GM12878 (cell line): Measurements from ENCODE around the gene CIAO1.

Source experiments
- EGR1 ChIP-seq, 2 experiments: IDR thresholded peaks; 1 replicate in 1 of 2; 2 replicates in 1 of 2; pipeline ENCODE4 v1.6.1; 2011 to 2012; ENCODE audit warnings: low read depth in 2 of 2, low read length in 2 of 2, borderline replicate concordance in 1 of 2, mild to moderate bottlenecking in 1 of 2, moderate library complexity in 1 of 2
- EZH2 ChIP-seq: IDR thresholded peaks from 2 replicates; pipeline ENCODE4 v1.6.1; 2012; ENCODE audit warnings: low read depth, mild to moderate bottlenecking, control low read depth, inconsistent platforms, low read length, borderline replicate concordance; ENCODE audit not compliant: control insufficient read depth
- POLR2AphosphoS5 ChIP-seq: IDR thresholded peaks from 2 replicates; pipeline ENCODE4 v1.6.1; 2011; ENCODE audit warnings: mild to moderate bottlenecking, low read length, inconsistent platforms
- TCF12 ChIP-seq: IDR thresholded peaks from 2 replicates; pipeline ENCODE4 v1.6.1; 2011; ENCODE audit warnings: low read depth, mild to moderate bottlenecking, low read length
- ZZZ3 ChIP-seq: IDR thresholded peaks from 2 replicates; pipeline ENCODE4 v1.6.1; 2011; ENCODE audit warnings: low read depth; ENCODE audit not compliant: control insufficient read depth, insufficient read length
- TF ChIP-seq, protein P1 (sequence below): IDR thresholded peaks from 2 replicates; pipeline ENCODE4 v1.6.1; 2011; ENCODE audit warnings: low read depth, mild to moderate bottlenecking, low read length, moderate library complexity, borderline replicate concordance; ENCODE audit errors: extremely low read depth

- TF ChIP-seq EGR1 (IDR thresholded peaks at IDR 0.05; ENCODE audit: borderline replicate concordance in 1 of 2, low read depth in 2 of 2, low read length in 2 of 2) (no peak), EZH2 (no peak), TCF12 (no peak), ZZZ3 (no peak), POLR2AphosphoS5 (no peak)
- TF ChIP-seq, protein P1, sequence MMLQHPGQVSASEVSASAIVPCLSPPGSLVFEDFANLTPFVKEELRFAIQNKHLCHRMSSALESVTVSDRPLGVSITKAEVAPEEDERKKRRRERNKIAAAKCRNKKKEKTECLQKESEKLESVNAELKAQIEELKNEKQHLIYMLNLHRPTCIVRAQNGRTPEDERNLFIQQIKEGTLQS, result no peak
Observed at GRCh38 chr2:96247896-96248295, 18.1 kb upstream of the CIAO1 start.
